HEK293 (cell line): ENCODE data around the gene LAT.

ENCODE experiments used
- CTCF ChIA-PET: fragments of 350-600 bp; formaldehyde crosslinking; extraction: SDS; loops from one replicate; lab custom pipeline; 2021; ENCODE audit warnings: antibody characterized with exemption; lab: Yijun Ruan, JAX
- POLR2A ChIA-PET: fragments of 300-600 bp; formaldehyde crosslinking; extraction: SDS; loops from one replicate; lab custom pipeline; 2020; ENCODE audit warnings: antibody characterized with exemption, inconsistent platforms; lab: Yijun Ruan, JAX
- H3K27ac ChIP-seq: fragments of 200-500 bp; sonication (Bioruptor generic); 2 replicates; pipeline ENCODE4 v1.5.1; 2014; ENCODE audit warnings: low read depth, low read length, control low read depth, inconsistent platforms; ENCODE audit errors: extremely low read depth
- H3K36me3 ChIP-seq, 2 experiments: fragments of 200-500 bp in 1 of 2; sonication (Bioruptor generic) in 1 of 2; 1 replicate in 1 of 2; 2 replicates in 1 of 2; pipeline ENCODE4 v1.5.1; 2014 to 2017; ENCODE audit warnings: inconsistent platforms in 2 of 2, low read length in 2 of 2; ENCODE audit not compliant: control insufficient read depth in 2 of 2, insufficient read depth in 1 of 2
- H3K4me1 ChIP-seq: fragments of 200-500 bp; sonication (Bioruptor generic); 2 replicates; pipeline ENCODE4 v1.5.1; 2014; ENCODE audit warnings: mild to moderate bottlenecking, low read length, inconsistent platforms; ENCODE audit not compliant: control insufficient read depth, insufficient read depth
- H3K4me3 ChIP-seq: 2 replicates; pipeline ENCODE4 v1.5.1; 2011; ENCODE audit warnings: low read depth, mild to moderate bottlenecking, control low read depth, low read length, moderate library complexity
- H3K9me3 ChIP-seq: fragments of 200-500 bp; sonication (Bioruptor generic); 2 replicates; pipeline ENCODE4 v1.5.1; 2014; ENCODE audit warnings: low read depth, low read length, inconsistent platforms; ENCODE audit not compliant: control insufficient read depth, insufficient read depth
- HIC1 ChIP-seq: fragments of 450-650 bp; formaldehyde crosslinking; IDR thresholded peaks from 2 replicates; pipeline ENCODE4 v1.5.1; 2016; ENCODE audit warnings: missing biosample characterization, missing genetic modification characterization
- IKZF3 ChIP-seq: fragments of 450-650 bp; IDR thresholded peaks from 2 replicates; pipeline ENCODE4 v1.5.0; 2018; ENCODE audit warnings: missing biosample characterization, mild to moderate bottlenecking, missing genetic modification characterization, moderate library complexity
- KLF7 ChIP-seq: fragments of 450-650 bp; formaldehyde crosslinking; IDR thresholded peaks from 2 replicates; pipeline ENCODE4 v1.5.1; 2016; ENCODE audit warnings: missing biosample characterization, missing genetic modification characterization, borderline replicate concordance
- PATZ1 ChIP-seq: fragments of 450-650 bp; formaldehyde crosslinking; IDR thresholded peaks from 2 replicates; pipeline ENCODE4 v1.5.1; 2016; ENCODE audit warnings: missing biosample characterization, missing genetic modification characterization
- SP2 ChIP-seq: fragments of 450-650 bp; formaldehyde crosslinking; IDR thresholded peaks from 2 replicates; pipeline ENCODE4 v1.5.1; 2016; ENCODE audit warnings: missing biosample characterization, missing genetic modification characterization
- SP3 ChIP-seq: fragments of 450-650 bp; formaldehyde crosslinking; IDR thresholded peaks from 2 replicates; pipeline ENCODE4 v1.5.1; 2016; ENCODE audit warnings: missing biosample characterization, missing genetic modification characterization
- TSHZ1 ChIP-seq: fragments of 450-650 bp; formaldehyde crosslinking; IDR thresholded peaks from 2 replicates; pipeline ENCODE4 v1.5.1; 2016; ENCODE audit warnings: missing biosample characterization, missing genetic modification characterization, borderline replicate concordance
- ZBTB20 ChIP-seq: fragments of 450-650 bp; formaldehyde crosslinking; IDR thresholded peaks from 2 replicates; pipeline ENCODE4 v1.5.1; 2016; ENCODE audit warnings: missing biosample characterization, missing genetic modification characterization
- ZFP69B ChIP-seq: fragments of 450-650 bp; formaldehyde crosslinking; IDR thresholded peaks from 2 replicates; pipeline ENCODE4 v1.5.1; 2016; ENCODE audit warnings: missing biosample characterization, missing genetic modification characterization
- ZNF133 ChIP-seq: fragments of 450-650 bp; formaldehyde crosslinking; IDR thresholded peaks from 2 replicates; pipeline ENCODE4 v1.5.1; 2016; ENCODE audit warnings: missing biosample characterization, missing genetic modification characterization
- ZNF184 ChIP-seq: fragments of 450-650 bp; IDR thresholded peaks from 2 replicates; pipeline ENCODE4 v1.5.1; 2018; ENCODE audit warnings: missing biosample characterization, mild to moderate bottlenecking, missing genetic modification characterization
- ZNF2 ChIP-seq: fragments of 450-650 bp; formaldehyde crosslinking; IDR thresholded peaks from 2 replicates; pipeline ENCODE4 v1.5.1; 2016; ENCODE audit warnings: missing biosample characterization, missing genetic modification characterization
- ZNF202 ChIP-seq: fragments of 450-650 bp; formaldehyde crosslinking; IDR thresholded peaks from 2 replicates; pipeline ENCODE4 v1.5.1; 2016; ENCODE audit warnings: missing biosample characterization, missing genetic modification characterization, borderline replicate concordance
- ZNF223 ChIP-seq: fragments of 450-650 bp; formaldehyde crosslinking; IDR thresholded peaks from 2 replicates; pipeline ENCODE4 v1.5.1; 2016; ENCODE audit warnings: missing biosample characterization, missing genetic modification characterization
- ZNF23 ChIP-seq: fragments of 450-650 bp; formaldehyde crosslinking; IDR thresholded peaks from 2 replicates; pipeline ENCODE4 v1.5.1; 2016; ENCODE audit warnings: missing biosample characterization, missing genetic modification characterization, borderline replicate concordance
- ZNF433 ChIP-seq: fragments of 450-650 bp; formaldehyde crosslinking; IDR thresholded peaks from 2 replicates; pipeline ENCODE4 v1.5.1; 2016; ENCODE audit warnings: missing biosample characterization, missing genetic modification characterization, low read depth
- ZNF510 ChIP-seq: fragments of 450-650 bp; formaldehyde crosslinking; IDR thresholded peaks from 2 replicates; pipeline ENCODE4 v1.5.1; 2018; ENCODE audit warnings: mild to moderate bottlenecking, missing genetic modification characterization, missing biosample characterization; ENCODE audit not compliant: insufficient replicate concordance
- ZNF513 ChIP-seq: fragments of 450-650 bp; IDR thresholded peaks from 2 replicates; pipeline ENCODE4 v1.5.1; 2018; ENCODE audit warnings: missing biosample characterization, missing genetic modification characterization
- ZNF514 ChIP-seq: fragments of 450-650 bp; formaldehyde crosslinking; IDR thresholded peaks from 2 replicates; pipeline ENCODE4 v1.5.1; 2016; ENCODE audit warnings: missing biosample characterization, missing genetic modification characterization
- ZNF776 ChIP-seq: fragments of 450-650 bp; formaldehyde crosslinking; IDR thresholded peaks from 2 replicates; pipeline ENCODE4 v1.5.0; 2017; ENCODE audit warnings: missing biosample characterization, missing genetic modification characterization, borderline replicate concordance
- TF ChIP-seq, protein P1 (sequence below): fragments of 450-650 bp; formaldehyde crosslinking; IDR thresholded peaks from 2 replicates; pipeline ENCODE4 v1.5.1; 2016; ENCODE audit warnings: missing biosample characterization, missing genetic modification characterization

The LAT gene

DNA sequence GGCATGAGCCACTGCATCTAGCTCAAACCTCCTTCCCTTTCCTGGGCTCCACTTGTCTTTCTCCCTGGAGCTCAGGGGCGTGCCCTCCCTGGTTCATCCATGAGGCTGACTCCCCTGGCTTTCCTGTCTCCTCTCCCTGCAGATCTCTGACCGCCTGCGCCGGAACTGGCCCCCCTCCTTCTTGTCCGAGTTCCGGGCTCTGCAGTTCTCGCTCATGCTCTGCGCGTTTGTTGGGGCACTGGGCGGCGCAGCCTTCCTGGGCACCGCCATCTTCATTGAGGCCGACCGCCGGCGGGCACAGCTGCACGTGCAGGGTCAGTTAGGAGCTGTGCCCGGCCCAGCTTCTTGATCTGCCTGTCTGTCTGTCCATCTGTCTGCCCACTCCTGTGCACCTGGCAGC lies 1.2 kb upstream of the LAT start (continued):
- no peak for TF ChIP-seq ZNF184 (tag by site-specific recombination)
- TF ChIP-seq ZNF223 (tag by site-specific recombination), result no peak

- ChIA-PET POLR2A (interaction anchor here (0.5 kb wide), 1 partner anchor 43 kb away, joined by 3 read pairs; no protein-coding TSS in a partner anchor), CTCF (interaction anchor here (0.6 kb wide), 1 partner anchor 10 kb away, joined by 5 read pairs; the partner anchor contains the start of gene SPNS1)
- Histone ChIP-seq H3K9me3 (no peaks in the 10 kb centered on the region), H3K36me3 (peaks cover 0 to 58% of the 10 kb centered on the region in 2 experiments; a peak in 2 of 3 replicates), H3K4me3 (no peak overlapping the region), H3K27ac (no peak overlapping the region), H3K4me1 (no peaks in the 10 kb centered on the region)
- TF ChIP-seq ZNF514 (tag by site-specific recombination) (no peak), ZNF776 (tag by site-specific recombination) (no peak), TSHZ1 (tag by site-specific recombination) (no peak), ZNF510 (tag by site-specific recombination) (no peak), ZNF133 (tag by site-specific recombination) (no peak), ZBTB20 (tag by site-specific recombination) (no peak), SP2 (no peak), SP3 (tag by site-specific recombination) (no peak), ZNF433 (tag by site-specific recombination) (no peak)
- TF ChIP-seq, protein P1, sequence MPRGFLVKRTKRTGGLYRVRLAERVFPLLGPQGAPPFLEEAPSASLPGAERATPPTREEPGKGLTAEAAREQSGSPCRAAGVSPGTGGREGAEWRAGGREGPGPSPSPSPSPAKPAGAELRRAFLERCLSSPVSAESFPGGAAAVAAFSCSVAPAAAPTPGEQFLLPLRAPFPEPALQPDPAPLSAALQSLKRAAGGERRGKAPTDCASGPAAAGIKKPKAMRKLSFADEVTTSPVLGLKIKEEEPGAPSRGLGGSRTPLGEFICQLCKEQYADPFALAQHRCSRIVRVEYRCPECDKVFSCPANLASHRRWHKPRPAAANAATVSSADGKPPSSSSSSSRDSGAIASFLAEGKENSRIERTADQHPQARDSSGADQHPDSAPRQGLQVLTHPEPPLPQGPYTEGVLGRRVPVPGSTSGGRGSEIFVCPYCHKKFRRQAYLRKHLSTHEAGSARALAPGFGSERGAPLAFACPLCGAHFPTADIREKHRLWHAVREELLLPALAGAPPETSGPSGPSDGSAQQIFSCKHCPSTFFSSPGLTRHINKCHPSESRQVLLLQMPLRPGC (tag by site-specific recombination), result no peak
Measured at GRCh38 chr16:28984091-28984490, 761 bp upstream of the LAT start.

DNA sequence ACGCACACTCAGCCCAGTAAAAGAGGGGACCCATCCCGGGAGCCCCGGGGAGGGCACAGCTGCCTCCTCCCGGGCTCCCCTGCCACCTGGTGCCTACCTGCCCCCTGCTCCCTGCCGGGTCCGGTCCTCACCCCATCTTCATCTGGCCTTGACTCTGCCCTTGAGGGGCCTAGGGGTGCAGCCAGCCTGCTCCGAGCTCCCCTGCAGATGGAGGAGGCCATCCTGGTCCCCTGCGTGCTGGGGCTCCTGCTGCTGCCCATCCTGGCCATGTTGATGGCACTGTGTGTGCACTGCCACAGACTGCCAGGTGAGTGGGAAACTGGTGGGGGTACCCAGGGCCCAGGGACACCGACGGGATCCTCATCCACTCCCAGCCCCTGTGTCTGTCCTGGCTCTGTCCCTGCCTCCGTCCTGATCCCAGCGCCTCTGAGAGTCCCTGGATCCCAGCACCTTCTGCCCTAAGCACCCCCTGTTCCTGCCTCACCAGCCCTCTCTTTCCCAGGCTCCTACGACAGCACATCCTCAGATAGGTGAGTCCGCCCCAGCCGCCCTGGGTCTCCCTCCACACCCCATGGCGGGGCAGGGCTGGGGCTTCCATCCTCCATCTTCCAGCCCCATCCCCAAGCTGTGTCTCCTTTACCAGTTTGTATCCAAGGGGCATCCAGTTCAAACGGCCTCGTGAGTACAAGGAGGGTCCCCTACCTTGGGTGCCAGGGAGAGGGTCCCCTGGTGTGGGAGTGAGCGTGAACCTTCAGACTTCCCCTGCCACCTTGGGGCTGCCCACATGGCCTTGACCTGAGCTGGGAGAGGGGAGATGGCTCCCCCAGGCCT lies 574 bp downstream of the LAT start:
- ChIA-PET POLR2A (interaction anchor here (0.6 kb wide), 1 partner anchor 60 kb away, joined by 3 read pairs; no protein-coding TSS in a partner anchor), CTCF (no interaction called here)
- Histone ChIP-seq H3K4me1 (no peaks in the 10 kb centered on the region), H3K36me3 (peaks cover 0 to 55% of the 10 kb centered on the region in 2 experiments; a peak in 2 of 3 replicates), H3K27ac (no peak overlapping the region), H3K4me3 (no peak overlapping the region), H3K9me3 (no peaks in the 10 kb centered on the region)
- TF ChIP-seq ZNF513 (no peak), ZNF510 (tag by site-specific recombination) (no peak), HIC1 (no peak), ZNF2 (tag by site-specific recombination) (no peak), PATZ1 (tag by site-specific recombination) (no peak), ZFP69B (tag by site-specific recombination) (no peak), IKZF3 (no peak), ZNF23 (tag by site-specific recombination) (no peak), KLF7 (tag by site-specific recombination) (no peak), ZNF202 (tag by site-specific recombination) (no peak)
